ENCODE measurements around the gene RUFY3. TPM values are rescaled to one million over a fixed set of nuclear protein-coding genes. Genes with fewer than 3 reads are reported as not detected.
"Not testable (repeated sequence)": the region's sequence is repeated elsewhere in the genome, so short reads cannot be mapped to it uniquely, and the experiment has no call there.

RUFY3 gene
- total and polyA plus RNA-seq, 7 donors, result 6.0 to 73.4 (median 47.4) TPM

DNA sequence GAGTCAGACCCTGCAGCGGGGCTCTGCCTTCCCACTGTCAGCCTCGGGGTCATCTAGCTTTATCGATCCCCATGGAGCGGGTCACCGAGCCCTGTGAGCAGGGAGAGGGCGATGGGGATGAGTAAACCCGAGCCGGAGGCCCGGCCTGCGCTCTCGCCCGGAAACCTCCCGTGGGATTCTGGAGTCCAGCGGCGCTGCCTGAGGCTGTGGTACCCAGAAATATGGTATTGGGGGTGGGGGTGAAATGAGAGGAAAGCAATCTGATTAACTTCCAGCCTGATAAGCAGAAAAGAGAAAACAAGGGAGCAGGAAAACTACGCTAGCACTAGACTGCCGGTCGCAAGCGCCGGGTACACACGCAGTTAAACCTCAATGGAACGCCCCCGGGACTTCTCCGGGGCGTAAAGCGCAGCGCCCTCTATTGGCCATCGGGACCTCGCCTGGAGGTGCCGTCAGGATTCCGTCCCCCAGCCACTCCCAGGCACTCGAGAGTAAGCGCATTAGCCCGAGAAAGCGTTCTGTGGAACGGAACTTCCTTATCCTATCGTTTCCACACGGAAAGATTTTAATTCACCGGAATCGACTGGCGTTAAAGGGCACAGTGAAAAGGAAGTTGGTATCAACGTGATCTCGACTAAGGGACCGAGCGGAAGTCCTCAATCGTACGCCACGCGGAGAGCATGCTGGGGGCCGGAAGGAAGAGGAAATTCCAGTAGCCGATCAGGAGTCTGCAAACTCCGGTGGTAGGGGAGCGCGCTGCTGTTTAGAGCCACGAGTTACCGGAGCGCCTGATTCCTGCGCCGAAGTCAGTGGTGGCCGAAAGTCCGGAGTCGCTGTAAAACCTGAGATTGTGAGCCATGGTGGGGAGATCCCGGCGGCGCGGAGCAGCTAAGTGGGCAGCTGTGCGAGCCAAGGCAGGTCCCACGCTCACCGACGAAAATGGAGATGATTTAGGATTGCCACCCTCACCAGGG, 33.7 kb upstream of the RUFY3 start, which contains the start of gene UTP3:
UTP3 (plus strand) TSS at position 712 of the 974 bp plus-strand sequence; CDS start at position 858, 146 bp downstream.
- Histone ChIP-seq H3K4me1 (peaks cover 0 to 35% (median 32%) of the 10 kb centered on the region in 4 donors), H3K36me3 (peaks cover 0 to 17% (median 0%) of the 10 kb centered on the region in 4 donors), H3K9me3 (no peaks in the 10 kb centered on the region), H3K27me3 (no peaks in the 10 kb centered on the region), H3K4me3 (peak within 1 kb of the TSS; percentile 66 to 94 (median 79)), H3K27ac (peak within 1 kb of the TSS; percentile 93 to 95 (median 94))
- TF ChIP-seq EP300 (IDR thresholded peaks at IDR 0.05), result peak in 2 of 4 donors; percentile 25 to 50
- TF ChIP-seq, protein P1, sequence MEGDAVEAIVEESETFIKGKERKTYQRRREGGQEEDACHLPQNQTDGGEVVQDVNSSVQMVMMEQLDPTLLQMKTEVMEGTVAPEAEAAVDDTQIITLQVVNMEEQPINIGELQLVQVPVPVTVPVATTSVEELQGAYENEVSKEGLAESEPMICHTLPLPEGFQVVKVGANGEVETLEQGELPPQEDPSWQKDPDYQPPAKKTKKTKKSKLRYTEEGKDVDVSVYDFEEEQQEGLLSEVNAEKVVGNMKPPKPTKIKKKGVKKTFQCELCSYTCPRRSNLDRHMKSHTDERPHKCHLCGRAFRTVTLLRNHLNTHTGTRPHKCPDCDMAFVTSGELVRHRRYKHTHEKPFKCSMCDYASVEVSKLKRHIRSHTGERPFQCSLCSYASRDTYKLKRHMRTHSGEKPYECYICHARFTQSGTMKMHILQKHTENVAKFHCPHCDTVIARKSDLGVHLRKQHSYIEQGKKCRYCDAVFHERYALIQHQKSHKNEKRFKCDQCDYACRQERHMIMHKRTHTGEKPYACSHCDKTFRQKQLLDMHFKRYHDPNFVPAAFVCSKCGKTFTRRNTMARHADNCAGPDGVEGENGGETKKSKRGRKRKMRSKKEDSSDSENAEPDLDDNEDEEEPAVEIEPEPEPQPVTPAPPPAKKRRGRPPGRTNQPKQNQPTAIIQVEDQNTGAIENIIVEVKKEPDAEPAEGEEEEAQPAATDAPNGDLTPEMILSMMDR (IDR thresholded peaks at IDR 0.05), result peak; percentile 78 to 95 (median 92)
- TF ChIP-seq POLR2A (IDR thresholded peaks at IDR 0.05), result peak; percentile 44 to 58
- TF ChIP-seq POLR2AphosphoS5 (IDR thresholded peaks at IDR 0.05), result peak; percentile 54 to 90 (median 78)
- 0% methylated on average over 70 of the region's 70 CpGs for WGBS, 2 donors
- intact Hi-C loops (cut with DNase I), result loop anchor here (1.0 to 5.0 kb wide), 4 partner anchors 17 to 214 kb away; partner anchors contain the start of genes GRSF1 and MOB1B
- DNase-seq, result peak; percentile 98

DNA sequence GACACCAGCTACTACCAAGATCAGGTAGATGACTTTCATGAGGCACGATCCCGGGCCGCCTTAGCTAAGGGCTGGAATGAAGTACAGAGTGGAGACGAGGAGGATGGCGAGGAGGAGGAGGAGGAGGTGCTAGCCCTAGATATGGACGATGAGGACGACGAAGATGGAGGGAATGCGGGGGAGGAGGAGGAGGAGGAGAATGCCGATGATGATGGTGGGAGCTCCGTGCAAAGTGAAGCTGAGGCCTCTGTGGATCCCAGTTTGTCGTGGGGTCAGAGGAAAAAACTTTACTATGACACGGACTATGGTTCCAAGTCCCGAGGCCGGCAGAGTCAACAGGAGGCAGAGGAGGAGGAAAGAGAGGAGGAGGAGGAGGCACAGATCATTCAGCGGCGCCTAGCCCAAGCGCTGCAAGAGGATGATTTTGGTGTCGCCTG, 33.0 kb upstream of the RUFY3 start:
- peaks cover 0 to 17% (median 0%) of the 10 kb centered on the region in 4 donors for H3K36me3 ChIP-seq
- no peak for DNase-seq
- TF ChIP-seq POLR2AphosphoS5 (IDR thresholded peaks at IDR 0.05), result no peak
- TF ChIP-seq, protein P1 (IDR thresholded peaks at IDR 0.05), result no peak
- TF ChIP-seq POLR2A (IDR thresholded peaks at IDR 0.05), result no peak
- TF ChIP-seq EP300 (IDR thresholded peaks at IDR 0.05), result no peak
- H3K4me3 ChIP-seq, result peak overlapping the region; percentile 66 to 94 (median 79)
- WGBS, 2 donors, result 1% methylated on average over 19 of the region's 19 CpGs
- H3K27ac ChIP-seq, result peak overlapping the region; percentile 93 to 95 (median 94)
- intact Hi-C loops (cut with DNase I), result loop anchor here (1.0 to 5.0 kb wide), 4 partner anchors 16 to 213 kb away; partner anchors contain the start of genes GRSF1 and MOB1B
- no peaks in the 10 kb centered on the region for H3K9me3 ChIP-seq
- no peaks in the 10 kb centered on the region for H3K27me3 ChIP-seq
- H3K4me1 ChIP-seq, result peaks cover 0 to 35% (median 32%) of the 10 kb centered on the region in 4 donors

DNA sequence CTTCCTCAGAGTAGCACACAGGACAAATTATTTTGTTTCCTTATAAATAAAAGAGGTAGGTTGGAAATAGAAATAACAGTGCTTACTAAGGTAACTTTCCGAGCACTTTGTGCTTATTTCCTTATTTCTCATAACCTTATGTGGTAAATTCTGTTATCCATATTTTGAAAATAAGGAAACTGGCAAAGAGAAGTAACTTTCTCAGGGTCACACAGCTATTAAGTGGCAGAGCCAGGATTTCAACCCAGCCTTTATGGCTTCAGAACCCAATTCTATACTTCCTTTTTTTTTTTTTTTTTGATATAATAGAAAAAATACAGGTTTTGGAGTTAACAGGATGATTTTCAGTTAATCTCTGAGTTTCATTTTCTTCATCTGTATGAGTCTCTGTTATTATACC, 30.1 kb upstream of the RUFY3 start:
- Histone ChIP-seq H3K36me3 (peaks cover 0 to 17% (median 0%) of the 10 kb centered on the region in 4 donors), H3K27ac (no peak overlapping the region), H3K27me3 (no peaks in the 10 kb centered on the region), H3K4me3 (no peak overlapping the region), H3K4me1 (peaks cover 0 to 35% (median 32%) of the 10 kb centered on the region in 4 donors), H3K9me3 (no peaks in the 10 kb centered on the region)
- intact Hi-C loops (cut with DNase I), result no loop called here
- TF ChIP-seq POLR2AphosphoS5 (IDR thresholded peaks at IDR 0.05) (no peak), POLR2A (IDR thresholded peaks at IDR 0.05) (no peak), EP300 (IDR thresholded peaks at IDR 0.05) (no peak)
- TF ChIP-seq, protein P1 (IDR thresholded peaks at IDR 0.05), result no peak
- DNase-seq, result no peak
- 36 to 59% methylated on average over 1 of the region's 1 CpG for WGBS, 2 donors

DNA sequence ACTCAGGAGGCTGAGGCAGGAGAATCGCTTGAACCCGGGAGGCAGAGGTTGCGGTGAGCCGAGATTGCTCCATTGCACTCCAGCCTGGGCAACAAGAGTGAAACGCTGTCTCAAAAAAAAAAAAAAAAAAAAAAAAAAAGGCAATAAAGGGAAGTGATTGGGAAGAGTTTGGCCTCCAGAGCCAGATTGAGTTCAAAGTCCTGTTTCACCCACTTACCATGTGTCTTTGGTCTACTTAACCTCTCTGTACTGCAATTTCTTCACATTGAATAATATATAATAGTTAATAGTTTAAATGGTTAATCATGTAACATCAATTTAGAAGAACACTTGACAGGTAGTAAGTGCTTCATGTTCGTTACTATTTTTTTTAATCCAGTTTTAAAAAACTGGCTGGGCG, 27.1 kb upstream of the RUFY3 start:
- intact Hi-C loops (cut with DNase I); H3K27ac ChIP-seq; H3K27me3 ChIP-seq; DNase-seq; H3K9me3 ChIP-seq; H3K4me3 ChIP-seq: not testable (repeated sequence)
- 53 to 90% methylated on average over 7 of the region's 7 CpGs for WGBS, 2 donors
- peaks cover 0 to 17% (median 0%) of the 10 kb centered on the region in 4 donors for H3K36me3 ChIP-seq
- peaks cover 0 to 26% (median 19%) of the 10 kb centered on the region in 4 donors for H3K4me1 ChIP-seq

GRCh38 chr4:70698435-70698834, 23.3 kb upstream of the RUFY3 start:
- H3K9me3 ChIP-seq; intact Hi-C loops (cut with DNase I); DNase-seq; H3K36me3 ChIP-seq; H3K27me3 ChIP-seq; H3K27ac ChIP-seq; H3K4me1 ChIP-seq; H3K4me3 ChIP-seq: not testable (repeated sequence)
- 78 to 85% methylated on average over 8 of the region's 8 CpGs for WGBS, 2 donors
